SK-N-SH treated with all-trans-retinoic acid at 6 μM for 48 hours (cell line): Measurements from ENCODE around the gene UBE2G1.
"Not testable (repeated sequence)": the region's sequence is repeated elsewhere in the genome, so short reads cannot be mapped to it uniquely, and the experiment has no call there.

ENCODE experiments used
- ARNTL ChIP-seq: fragments of 450-650 bp; formaldehyde crosslinking; IDR thresholded peaks from 2 replicates; pipeline ENCODE4 v1.5.0; 2020; ENCODE audit warnings: low read depth, mild to moderate bottlenecking, moderate library complexity, borderline replicate concordance
- ESRRG ChIP-seq: fragments of 250-450 bp; sonication (Bioruptor Pico); IDR thresholded peaks from 2 replicates; pipeline ENCODE4 v1.6.1; 2021; ENCODE audit warnings: mild to moderate bottlenecking
- GLIS3 ChIP-seq: fragments of 250-450 bp; sonication (Bioruptor Pico); IDR thresholded peaks from 2 replicates; pipeline ENCODE4 v1.5.0; 2020; ENCODE audit warnings: mild to moderate bottlenecking, moderate library complexity
- ISL1 ChIP-seq: fragments of 250-450 bp; sonication (Bioruptor Pico); IDR thresholded peaks from 2 replicates; pipeline ENCODE4 v2.1.2; 2022; ENCODE audit warnings: mild to moderate bottlenecking, moderate library complexity
- PPARA ChIP-seq: fragments of 250-450 bp; sonication (Bioruptor Pico); IDR thresholded peaks from 2 replicates; pipeline ENCODE4 v1.5.0; 2020; ENCODE audit warnings: mild to moderate bottlenecking, borderline replicate concordance
- RARB ChIP-seq: fragments of 250-450 bp; sonication (Bioruptor Pico); IDR thresholded peaks from 2 replicates; pipeline ENCODE4 v1.8.0; 2021; ENCODE audit warnings: mild to moderate bottlenecking, moderate library complexity
- SNAI2 ChIP-seq: fragments of 250-450 bp; sonication (Bioruptor Pico); IDR thresholded peaks from 2 replicates; pipeline ENCODE4 v1.5.0; 2020; ENCODE audit warnings: mild to moderate bottlenecking, moderate library complexity
- TCF4 ChIP-seq: fragments of 250-450 bp; sonication (Bioruptor Pico); IDR thresholded peaks from 2 replicates; pipeline ENCODE4 v1.8.0; 2021; ENCODE audit warnings: mild to moderate bottlenecking, moderate library complexity, borderline replicate concordance
- TOX ChIP-seq: fragments of 250-450 bp; sonication (Bioruptor Pico); IDR thresholded peaks from 2 replicates; pipeline ENCODE4 v1.8.0; 2021; ENCODE audit warnings: mild to moderate bottlenecking, moderate library complexity, borderline replicate concordance
- ZC3H10 ChIP-seq: fragments of 250-450 bp; sonication (Bioruptor Pico); IDR thresholded peaks from 2 replicates; pipeline ENCODE4 v1.5.1; 2021; ENCODE audit warnings: mild to moderate bottlenecking, moderate library complexity
- ZFP3 ChIP-seq: fragments of 250-450 bp; sonication (Bioruptor Pico); IDR thresholded peaks from 2 replicates; pipeline ENCODE4 v1.5.0; 2020; ENCODE audit warnings: mild to moderate bottlenecking, moderate library complexity
- TF ChIP-seq, protein P1 (sequence below): fragments of 250-450 bp; sonication (Bioruptor Pico); IDR thresholded peaks from 2 replicates; pipeline ENCODE4 v1.8.0; 2020; ENCODE audit warnings: mild to moderate bottlenecking, moderate library complexity, borderline replicate concordance
- TF ChIP-seq, protein P2 (sequence below): fragments of 250-450 bp; sonication (Bioruptor Pico); IDR thresholded peaks from 2 replicates; pipeline ENCODE4 v1.8.0; 2021; ENCODE audit warnings: low read depth, mild to moderate bottlenecking, moderate library complexity, borderline replicate concordance
- TF ChIP-seq, protein P3 (sequence below): fragments of 250-450 bp; sonication (Bioruptor Pico); IDR thresholded peaks from 2 replicates; pipeline ENCODE4 v1.5.1; 2021; ENCODE audit warnings: mild to moderate bottlenecking, moderate library complexity

DNA sequence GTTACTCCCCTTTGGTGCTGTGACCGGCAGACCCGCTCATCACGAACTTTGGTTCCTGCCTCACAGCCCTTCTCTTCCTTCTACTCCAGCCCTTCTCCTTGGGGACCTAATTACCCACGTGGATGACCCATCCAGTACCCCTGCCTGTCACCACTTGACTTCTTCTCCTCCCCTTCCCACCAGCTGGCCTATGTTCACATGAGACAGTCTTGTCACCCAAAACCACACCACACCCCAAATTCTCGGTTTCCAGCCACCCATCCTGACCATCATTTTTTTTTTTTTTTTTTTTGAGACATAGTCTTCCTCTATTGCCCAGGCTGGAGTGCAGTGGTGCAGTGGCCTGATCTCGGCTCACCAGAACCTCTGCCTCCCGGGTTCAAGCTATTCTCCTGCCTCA is 10.8 kb upstream of the UBE2G1 start:
- TF ChIP-seq TOX (CRISPR knock-in tag); ZFP3 (CRISPR knock-in tag); PPARA; ZC3H10; RARB; ISL1; ESRRG (CRISPR knock-in tag); TCF4 (CRISPR knock-in tag); ARNTL (CRISPR knock-in tag); SNAI2 (CRISPR knock-in tag); GLIS3 (CRISPR knock-in tag): not testable (repeated sequence)
- TF ChIP-seq, protein P1, sequence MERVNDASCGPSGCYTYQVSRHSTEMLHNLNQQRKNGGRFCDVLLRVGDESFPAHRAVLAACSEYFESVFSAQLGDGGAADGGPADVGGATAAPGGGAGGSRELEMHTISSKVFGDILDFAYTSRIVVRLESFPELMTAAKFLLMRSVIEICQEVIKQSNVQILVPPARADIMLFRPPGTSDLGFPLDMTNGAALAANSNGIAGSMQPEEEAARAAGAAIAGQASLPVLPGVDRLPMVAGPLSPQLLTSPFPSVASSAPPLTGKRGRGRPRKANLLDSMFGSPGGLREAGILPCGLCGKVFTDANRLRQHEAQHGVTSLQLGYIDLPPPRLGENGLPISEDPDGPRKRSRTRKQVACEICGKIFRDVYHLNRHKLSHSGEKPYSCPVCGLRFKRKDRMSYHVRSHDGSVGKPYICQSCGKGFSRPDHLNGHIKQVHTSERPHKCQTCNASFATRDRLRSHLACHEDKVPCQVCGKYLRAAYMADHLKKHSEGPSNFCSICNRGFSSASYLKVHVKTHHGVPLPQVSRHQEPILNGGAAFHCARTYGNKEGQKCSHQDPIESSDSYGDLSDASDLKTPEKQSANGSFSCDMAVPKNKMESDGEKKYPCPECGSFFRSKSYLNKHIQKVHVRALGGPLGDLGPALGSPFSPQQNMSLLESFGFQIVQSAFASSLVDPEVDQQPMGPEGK (CRISPR knock-in tag): not testable (repeated sequence)
- TF ChIP-seq, protein P2, sequence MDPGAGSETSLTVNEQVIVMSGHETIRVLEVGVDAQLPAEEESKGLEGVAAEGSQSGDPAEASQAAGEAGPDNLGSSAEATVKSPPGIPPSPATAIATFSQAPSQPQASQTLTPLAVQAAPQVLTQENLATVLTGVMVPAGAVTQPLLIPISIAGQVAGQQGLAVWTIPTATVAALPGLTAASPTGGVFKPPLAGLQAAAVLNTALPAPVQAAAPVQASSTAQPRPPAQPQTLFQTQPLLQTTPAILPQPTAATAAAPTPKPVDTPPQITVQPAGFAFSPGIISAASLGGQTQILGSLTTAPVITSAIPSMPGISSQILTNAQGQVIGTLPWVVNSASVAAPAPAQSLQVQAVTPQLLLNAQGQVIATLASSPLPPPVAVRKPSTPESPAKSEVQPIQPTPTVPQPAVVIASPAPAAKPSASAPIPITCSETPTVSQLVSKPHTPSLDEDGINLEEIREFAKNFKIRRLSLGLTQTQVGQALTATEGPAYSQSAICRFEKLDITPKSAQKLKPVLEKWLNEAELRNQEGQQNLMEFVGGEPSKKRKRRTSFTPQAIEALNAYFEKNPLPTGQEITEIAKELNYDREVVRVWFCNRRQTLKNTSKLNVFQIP (CRISPR knock-in tag): not testable (repeated sequence)
- TF ChIP-seq, protein P3, sequence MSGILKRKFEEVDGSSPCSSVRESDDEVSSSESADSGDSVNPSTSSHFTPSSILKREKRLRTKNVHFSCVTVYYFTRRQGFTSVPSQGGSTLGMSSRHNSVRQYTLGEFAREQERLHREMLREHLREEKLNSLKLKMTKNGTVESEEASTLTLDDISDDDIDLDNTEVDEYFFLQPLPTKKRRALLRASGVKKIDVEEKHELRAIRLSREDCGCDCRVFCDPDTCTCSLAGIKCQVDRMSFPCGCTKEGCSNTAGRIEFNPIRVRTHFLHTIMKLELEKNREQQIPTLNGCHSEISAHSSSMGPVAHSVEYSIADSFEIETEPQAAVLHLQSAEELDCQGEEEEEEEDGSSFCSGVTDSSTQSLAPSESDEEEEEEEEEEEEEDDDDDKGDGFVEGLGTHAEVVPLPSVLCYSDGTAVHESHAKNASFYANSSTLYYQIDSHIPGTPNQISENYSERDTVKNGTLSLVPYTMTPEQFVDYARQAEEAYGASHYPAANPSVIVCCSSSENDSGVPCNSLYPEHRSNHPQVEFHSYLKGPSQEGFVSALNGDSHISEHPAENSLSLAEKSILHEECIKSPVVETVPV: not testable (repeated sequence)
